Gastroesophageal sphincter (tissue), 4 donors: Measurements from ENCODE around the gene TUSC2. TPM values are rescaled to one million over a fixed set of nuclear protein-coding genes. Genes with fewer than 3 reads are reported as not detected.

Experiments used
- ATAC-seq: fragments of 150-250 bp; one replicate; pipeline ENCODE4 v1.9.1; 2016; ENCODE audit warnings: mild to moderate bottlenecking, moderate library complexity
- H3K27ac ChIP-seq, 4 donors: fragments of 200-600 bp; sonication (generic) in 3 of 4; 1 replicate in 3 of 4; 2 replicates in 1 of 4; pipeline ENCODE4 v1.5.1; 2016 to 2019
- H3K27me3 ChIP-seq: fragments of 200-600 bp; sonication (generic); one replicate; pipeline ENCODE4 v1.5.1; 2019
- H3K36me3 ChIP-seq, 2 donors: fragments of 200-600 bp; sonication (generic); one replicate each; pipeline ENCODE4 v1.5.1; 2019; ENCODE audit warnings: control low read depth in 1 of 2
- H3K4me1 ChIP-seq, 3 donors: fragments of 200-600 bp; sonication (generic); 1 replicate in 2 of 3; 2 replicates in 1 of 3; pipeline ENCODE4 v1.5.1; 2016 to 2019; ENCODE audit warnings: control low read depth in 2 of 3
- H3K4me3 ChIP-seq, 2 donors: fragments of 200-600 bp; sonication (generic); one replicate each; pipeline ENCODE4 v1.5.1; 2019; ENCODE audit warnings: mild to moderate bottlenecking in 1 of 2, moderate library complexity in 1 of 2
- H3K9me3 ChIP-seq, 3 donors: fragments of 200-600 bp; sonication (generic); one replicate each; pipeline ENCODE4 v1.5.1; 2017 to 2019; ENCODE audit warnings: control low read depth in 2 of 3
- CTCF ChIP-seq, 4 experiments: fragments of 200-600 bp in 2 of 4; fragments of 450-650 bp in 2 of 4; sonication (generic) in 1 of 4; IDR thresholded peaks; one replicate each; pipeline ENCODE4 v1.5.1; 2017 to 2019; ENCODE audit warnings: antibody characterized with exemption in 4 of 4, mild to moderate bottlenecking in 2 of 4, moderate library complexity in 2 of 4
- EP300 ChIP-seq: sonication (generic); formaldehyde crosslinking; IDR thresholded peaks from one replicate; pipeline ENCODE4 v1.6.1; 2017; ENCODE audit warnings: antibody characterized with exemption, mild to moderate bottlenecking
- POLR2A ChIP-seq, 2 donors: fragments of 450-650 bp; IDR thresholded peaks; one replicate each; pipeline ENCODE4 v1.6.1; 2017; ENCODE audit warnings: antibody characterized with exemption in 2 of 2, mild to moderate bottlenecking in 2 of 2, moderate library complexity in 1 of 2
- POLR2AphosphoS5 ChIP-seq: sonication (generic); formaldehyde crosslinking; IDR thresholded peaks from one replicate; pipeline ENCODE4 v1.6.1; 2017; ENCODE audit warnings: antibody characterized with exemption
- WGBS, 2 donors: methylation state at CpG; one replicate each; pipeline ENCODE4 v1.1.5; 2018; ENCODE audit warnings: low coverage in 1 of 2; 5-methylcytosine and 5-hydroxymethylcytosine counted together
- total RNA-seq, 4 donors: library from RNA; depleted of rRNA; stranded (reverse); fragments of >200 nt; gene quantifications; one replicate each; pipeline ENCODE4 v1.1.0, GENCODE V29; 2016

The TUSC2 gene
- total RNA-seq, 4 donors from 2014 or later = 23.8 to 36.2 (median 31.3) TPM

GRCh38 chr3:50278880-50279224, 49.2 kb downstream of the TUSC2 start, which contains the start of gene LSMEM2:
TSS of gene LSMEM2 (plus strand) at chr3:50279087. CDS start at chr3:50279114, 27 bp downstream.
- Histone ChIP-seq H3K9me3 (no peaks in the 10 kb centered on the region), H3K27ac (peak within 1 kb of the TSS in 2 of 4 donors; percentile 18 to 38), H3K4me1 (peaks cover 0 to 36% (median 11%) of the 10 kb centered on the region in 3 donors), H3K27me3 (peaks cover 28% of the 10 kb centered on the region), H3K36me3 (peaks cover 0 to 27% of the 10 kb centered on the region in 2 donors), H3K4me3 (no peak within 1 kb of the TSS)
- peak; percentile 21 for ATAC-seq
- WGBS, 2 donors = no CpG with 5 or more reads among the region's 2 CpGs
- TF ChIP-seq POLR2A (IDR thresholded peaks at IDR 0.05) (no peak), EP300 (no peak), CTCF (IDR thresholded peaks at IDR 0.05) (no peak), POLR2AphosphoS5 (no peak)

- H3K9me3 ChIP-seq = no peaks in the 10 kb centered on the region
- peak overlapping the region in 2 of 4 donors; percentile 18 to 38 for H3K27ac ChIP-seq
- peaks cover 0 to 27% of the 10 kb centered on the region in 2 donors for H3K36me3 ChIP-seq
- H3K4me3 ChIP-seq = no peak overlapping the region
- no peak for TF ChIP-seq CTCF (IDR thresholded peaks at IDR 0.05)
- TF ChIP-seq EP300 = no peak
- no peak for TF ChIP-seq POLR2AphosphoS5
- no peak for TF ChIP-seq POLR2A (IDR thresholded peaks at IDR 0.05)
- 68 to 70% methylated on average over 2 to 3 of the region's 4 CpGs for WGBS, 2 donors
- no peak for ATAC-seq
- H3K27me3 ChIP-seq = peaks cover 33% of the 10 kb centered on the region
- H3K4me1 ChIP-seq = peaks cover 0 to 42% (median 16%) of the 10 kb centered on the region in 3 donors
Observed at GRCh38 chr3:50278123-50278879, 49.7 kb downstream of the TUSC2 start.

- H3K27me3 ChIP-seq = peaks cover 33% of the 10 kb centered on the region
- H3K4me3 ChIP-seq = no peak overlapping the region
- H3K27ac ChIP-seq = no peak overlapping the region
- TF ChIP-seq POLR2AphosphoS5 = no peak
- no peak for TF ChIP-seq CTCF (IDR thresholded peaks at IDR 0.05)
- TF ChIP-seq EP300 = no peak
- TF ChIP-seq POLR2A (IDR thresholded peaks at IDR 0.05) = no peak
- H3K9me3 ChIP-seq = no peaks in the 10 kb centered on the region
- peaks cover 0 to 57% (median 19%) of the 10 kb centered on the region in 3 donors for H3K4me1 ChIP-seq
- peaks cover 0 to 27% of the 10 kb centered on the region in 2 donors for H3K36me3 ChIP-seq
- WGBS, 2 donors = 72 to 78% methylated on average over 12 to 14 of the region's 17 CpGs
- no peak for ATAC-seq
Observed at GRCh38 chr3:50276762-50277101, 51.3 kb downstream of the TUSC2 start.

GRCh38 chr3:50275996-50276761, 51.8 kb downstream of the TUSC2 start:
- no peak overlapping the region for H3K4me3 ChIP-seq
- WGBS, 2 donors = 66 to 100% methylated on average over 1 to 14 of the region's 79 CpGs
- peaks cover 33% of the 10 kb centered on the region for H3K27me3 ChIP-seq
- no peak overlapping the region for H3K27ac ChIP-seq
- ATAC-seq = no peak
- TF ChIP-seq POLR2AphosphoS5 (no peak), EP300 (no peak), CTCF (IDR thresholded peaks at IDR 0.05) (no peak)
- no peaks in the 10 kb centered on the region for H3K9me3 ChIP-seq
- peaks cover 0 to 60% (median 19%) of the 10 kb centered on the region in 3 donors for H3K4me1 ChIP-seq
- peaks cover 0 to 27% of the 10 kb centered on the region in 2 donors for H3K36me3 ChIP-seq
